Peyer's patch (tissue), 4 donors: ENCODE data around the gene CCT2.

Experiments
- CTCF ChIP-seq, 6 experiments: fragments of 450-650 bp in 4 of 6; fragments of 200-600 bp in 2 of 6; sonication (generic) in 1 of 6; IDR thresholded peaks; one replicate each; pipeline ENCODE4 v1.5.1; 2017 to 2019; ENCODE audit warnings: antibody characterized with exemption in 6 of 6, mild to moderate bottlenecking in 3 of 6, moderate library complexity in 1 of 6
- POLR2A ChIP-seq, 2 donors: fragments of 450-650 bp; IDR thresholded peaks; one replicate each; pipeline ENCODE4 v1.5.1; 2017; ENCODE audit warnings: antibody characterized with exemption in 2 of 2, mild to moderate bottlenecking in 2 of 2, moderate library complexity in 2 of 2

- TF ChIP-seq CTCF (IDR thresholded peaks at IDR 0.05): no peak
- TF ChIP-seq POLR2A (IDR thresholded peaks at IDR 0.05): no peak
Observed at GRCh38 chr12:69546693-69547438, 38.4 kb upstream of the CCT2 start.
